Esophagus squamous epithelium (tissue), 5 donors: ENCODE data around the gene RUNDC3A. TPM values are rescaled to one million over a fixed set of nuclear protein-coding genes. Genes with fewer than 3 reads are reported as not detected.

Source experiments
- DNase-seq: peaks from one replicate; lab custom pipeline; 2025; lab: John Stamatoyannopoulos, UW
- H3K27ac ChIP-seq, 4 donors: fragments of 200-600 bp; sonication (generic); one replicate each; pipeline ENCODE4 v1.5.1; 2016 to 2019; ENCODE audit warnings: mild to moderate bottlenecking in 1 of 4
- H3K27me3 ChIP-seq, 4 donors: fragments of 200-600 bp; sonication (generic); 1 replicate in 3 of 4; 2 replicates in 1 of 4; pipeline versions ENCODE4 v1.5.1 to v1.6.0; 2017 to 2021; ENCODE audit warnings: antibody characterized with exemption in 1 of 4
- H3K36me3 ChIP-seq, 3 donors: fragments of 200-600 bp; sonication (generic); one replicate each; pipeline ENCODE4 v1.5.1; 2016 to 2019
- H3K4me1 ChIP-seq, 3 donors: fragments of 200-600 bp; sonication (generic); one replicate each; pipeline ENCODE4 v1.5.1; 2017 to 2019
- H3K4me3 ChIP-seq, 4 donors: fragments of 200-600 bp; sonication (generic); 1 replicate in 3 of 4; 2 replicates in 1 of 4; pipeline ENCODE4 v1.5.1; 2016 to 2019; ENCODE audit warnings: mild to moderate bottlenecking in 2 of 4, moderate library complexity in 1 of 4
- H3K9me3 ChIP-seq, 3 donors: fragments of 200-600 bp; sonication (generic); one replicate each; pipeline ENCODE4 v1.5.1; 2016 to 2019
- POLR2A ChIP-seq, 4 donors: fragments of 450-650 bp; IDR thresholded peaks; one replicate each; pipeline ENCODE4 v1.6.1; 2017; ENCODE audit warnings: antibody characterized with exemption in 4 of 4, mild to moderate bottlenecking in 4 of 4, moderate library complexity in 3 of 4
- WGBS, 2 donors: methylation state at CpG; one replicate each; pipeline ENCODE4 v1.1.5; 2018; 5-methylcytosine and 5-hydroxymethylcytosine counted together
- intact Hi-C: fragments of 100-400 bp; cut with DNase I; formaldehyde crosslinking; loops from one replicate; pipeline ENCODE4 v1.15.0; 2022
- total RNA-seq, 4 donors: library from RNA; depleted of rRNA; stranded (reverse); fragments of >200 nt; gene quantifications; one replicate each; pipeline ENCODE4 v1.1.0, GENCODE V29; 2016
- TF ChIP-seq, protein P1 (sequence below), 6 experiments: fragments of 450-650 bp in 4 of 6; fragments of 200-600 bp in 2 of 6; sonication (generic) in 2 of 6; IDR thresholded peaks; one replicate each; pipeline ENCODE4 v1.5.1; 2016 to 2019; ENCODE audit warnings: antibody characterized with exemption in 6 of 6, mild to moderate bottlenecking in 4 of 6, moderate library complexity in 4 of 6
- donor health status: DM: yes; HTN: yes; CAD: no.

The RUNDC3A gene
- total RNA-seq, 4 donors from 2014 or later: 0.23 to 1.1 (median 0.81) TPM

DNA sequence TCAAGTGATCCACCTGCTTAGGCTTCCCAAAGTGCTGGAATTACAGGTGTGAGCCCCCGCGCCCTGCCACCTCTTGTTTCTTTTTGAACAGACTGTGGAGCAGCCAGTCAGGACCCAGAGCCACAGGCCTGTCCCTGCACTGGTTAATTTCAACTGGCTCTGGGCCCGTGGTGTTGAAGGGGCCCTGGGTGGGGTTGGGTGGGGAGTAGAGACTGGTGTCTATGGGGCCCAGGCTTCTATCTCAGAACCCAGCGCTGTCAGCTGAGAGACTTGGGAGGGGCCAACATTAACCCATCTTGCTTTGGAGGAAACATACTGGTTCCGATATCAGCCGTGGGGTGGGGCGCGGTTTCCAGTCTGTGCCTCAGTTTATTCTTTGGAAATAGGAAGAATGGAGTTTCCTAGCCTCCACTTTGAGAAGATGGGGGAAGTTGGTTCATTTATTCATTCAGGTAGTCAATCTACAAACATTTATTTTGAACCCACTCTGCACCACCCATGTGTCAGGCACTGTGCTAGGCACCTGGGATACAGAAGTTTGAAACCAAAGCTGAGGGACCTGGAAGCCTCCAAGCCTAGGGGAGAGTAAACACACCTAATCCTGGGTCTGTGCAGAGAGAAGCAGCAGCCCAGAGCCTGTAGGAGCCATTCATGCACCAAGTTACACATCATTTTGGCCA lies 24.9 kb upstream of the RUNDC3A start:
- Histone ChIP-seq H3K27ac (no peak overlapping the region), H3K27me3 (no peaks in the 10 kb centered on the region), H3K4me1 (peaks cover 6 to 17% (median 14%) of the 10 kb centered on the region in 3 donors), H3K36me3 (no peaks in the 10 kb centered on the region), H3K4me3 (no peak overlapping the region), H3K9me3 (no peaks in the 10 kb centered on the region)
- intact Hi-C loops: no loop called here
- no peak for DNase-seq
- WGBS, 2 donors: 90 to 100% methylated on average over 4 to 5 of the region's 8 CpGs
- TF ChIP-seq, protein P1, sequence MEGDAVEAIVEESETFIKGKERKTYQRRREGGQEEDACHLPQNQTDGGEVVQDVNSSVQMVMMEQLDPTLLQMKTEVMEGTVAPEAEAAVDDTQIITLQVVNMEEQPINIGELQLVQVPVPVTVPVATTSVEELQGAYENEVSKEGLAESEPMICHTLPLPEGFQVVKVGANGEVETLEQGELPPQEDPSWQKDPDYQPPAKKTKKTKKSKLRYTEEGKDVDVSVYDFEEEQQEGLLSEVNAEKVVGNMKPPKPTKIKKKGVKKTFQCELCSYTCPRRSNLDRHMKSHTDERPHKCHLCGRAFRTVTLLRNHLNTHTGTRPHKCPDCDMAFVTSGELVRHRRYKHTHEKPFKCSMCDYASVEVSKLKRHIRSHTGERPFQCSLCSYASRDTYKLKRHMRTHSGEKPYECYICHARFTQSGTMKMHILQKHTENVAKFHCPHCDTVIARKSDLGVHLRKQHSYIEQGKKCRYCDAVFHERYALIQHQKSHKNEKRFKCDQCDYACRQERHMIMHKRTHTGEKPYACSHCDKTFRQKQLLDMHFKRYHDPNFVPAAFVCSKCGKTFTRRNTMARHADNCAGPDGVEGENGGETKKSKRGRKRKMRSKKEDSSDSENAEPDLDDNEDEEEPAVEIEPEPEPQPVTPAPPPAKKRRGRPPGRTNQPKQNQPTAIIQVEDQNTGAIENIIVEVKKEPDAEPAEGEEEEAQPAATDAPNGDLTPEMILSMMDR (IDR thresholded peaks at IDR 0.05): no peak
- TF ChIP-seq POLR2A (IDR thresholded peaks at IDR 0.05): no peak

DNA sequence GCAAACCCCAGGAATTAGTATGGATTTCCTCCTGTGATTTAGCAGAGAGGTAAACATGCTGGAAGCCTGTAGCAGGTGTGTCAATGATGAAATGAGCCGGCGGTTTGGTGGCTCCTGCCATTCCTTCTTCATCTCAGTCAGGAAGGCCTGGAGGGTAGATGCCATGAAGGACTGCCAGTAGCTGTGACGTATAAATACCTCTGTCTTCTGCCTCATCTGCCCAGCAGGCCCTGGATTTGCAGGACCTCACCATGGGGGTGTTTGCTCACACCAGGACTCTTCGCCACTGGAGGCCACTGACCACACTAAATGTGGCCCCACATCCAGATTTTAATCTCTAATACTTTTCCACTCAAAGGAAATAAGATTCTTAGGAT lies 24.4 kb upstream of the RUNDC3A start:
- 71 to 86% methylated on average over 4 of the region's 4 CpGs for WGBS, 2 donors
- no peak for TF ChIP-seq POLR2A (IDR thresholded peaks at IDR 0.05)
- TF ChIP-seq, protein P1 (IDR thresholded peaks at IDR 0.05): no peak
- no peak overlapping the region for H3K27ac ChIP-seq
- no peak for DNase-seq
- no peak overlapping the region for H3K4me3 ChIP-seq
- peaks cover 6 to 17% (median 14%) of the 10 kb centered on the region in 3 donors for H3K4me1 ChIP-seq
- intact Hi-C loops: no loop called here
- no peaks in the 10 kb centered on the region for H3K9me3 ChIP-seq
- no peaks in the 10 kb centered on the region for H3K36me3 ChIP-seq
- no peaks in the 10 kb centered on the region for H3K27me3 ChIP-seq

DNA sequence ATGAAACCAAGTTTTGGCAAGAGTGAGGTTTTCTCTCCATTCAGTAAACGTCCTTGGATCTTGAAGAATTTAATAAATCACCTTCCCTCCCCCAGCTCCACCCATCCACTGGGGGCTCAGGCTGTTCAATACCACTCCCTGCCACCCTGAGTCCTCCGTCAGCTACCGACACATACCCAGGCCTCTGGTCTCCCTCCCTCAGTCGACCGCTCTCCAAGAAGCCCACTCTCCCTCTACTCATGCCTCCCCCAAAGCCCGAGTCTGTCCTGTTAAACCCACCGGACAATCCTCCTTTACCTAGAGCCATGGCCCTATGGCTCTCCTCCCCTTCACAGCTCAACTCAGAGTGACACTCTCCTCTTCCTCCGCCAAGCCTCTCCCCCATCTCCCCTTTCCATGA lies 20.8 kb upstream of the RUNDC3A start:
- Histone ChIP-seq H3K27ac (no peak overlapping the region), H3K4me1 (no peaks in the 10 kb centered on the region), H3K36me3 (no peaks in the 10 kb centered on the region), H3K27me3 (no peaks in the 10 kb centered on the region), H3K4me3 (no peak overlapping the region), H3K9me3 (no peaks in the 10 kb centered on the region)
- intact Hi-C loops: no loop called here
- DNase-seq: no peak
- WGBS, 2 donors: 72 to 73% methylated on average over 8 of the region's 8 CpGs
- no peak for TF ChIP-seq POLR2A (IDR thresholded peaks at IDR 0.05)
- TF ChIP-seq, protein P1 (IDR thresholded peaks at IDR 0.05): no peak

DNA sequence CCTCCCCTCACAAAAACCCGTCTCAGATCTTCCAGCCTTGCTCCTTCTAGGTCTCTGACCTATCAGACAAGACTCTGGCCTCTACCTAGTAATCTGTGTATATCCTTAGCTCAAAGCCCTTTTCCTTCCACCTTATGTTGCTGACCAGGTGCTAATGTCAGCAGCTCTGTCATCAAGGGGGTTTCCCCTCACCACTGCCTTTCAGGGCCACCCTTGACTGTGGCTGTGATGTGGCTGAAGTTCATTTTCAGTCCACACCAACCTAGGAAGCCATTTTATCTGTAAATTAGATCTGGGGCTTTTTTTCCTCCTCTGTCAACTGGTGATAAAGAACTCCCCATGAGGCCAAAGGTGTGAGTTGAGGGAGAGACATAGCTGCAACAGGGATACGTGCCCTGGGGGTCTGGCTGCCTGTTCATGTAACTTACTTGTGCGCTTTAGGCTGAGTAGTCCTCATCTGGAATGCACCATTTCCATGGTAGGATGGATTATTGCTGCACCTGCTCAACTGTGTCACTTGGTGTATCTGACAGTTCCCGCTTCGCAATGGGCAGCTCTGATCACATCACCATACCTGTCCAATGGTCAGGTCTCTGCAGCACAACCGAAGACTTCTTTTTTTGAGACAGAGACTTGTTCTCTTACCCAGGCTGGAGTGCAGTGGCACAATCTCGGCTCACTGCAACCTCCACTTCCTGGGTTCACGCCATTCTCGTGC lies 14.7 kb upstream of the RUNDC3A start:
- no peak for DNase-seq
- intact Hi-C loops: no loop called here
- WGBS, 2 donors: 86 to 91% methylated on average over 8 to 9 of the region's 9 CpGs

More for the DNA sequence above, 14.7 kb upstream of the RUNDC3A start:
- no peaks in the 10 kb centered on the region for H3K9me3 ChIP-seq
- H3K4me1 ChIP-seq: no peaks in the 10 kb centered on the region
- no peak overlapping the region for H3K4me3 ChIP-seq
- H3K36me3 ChIP-seq: no peaks in the 10 kb centered on the region
- TF ChIP-seq POLR2A (IDR thresholded peaks at IDR 0.05): no peak
- TF ChIP-seq, protein P1 (IDR thresholded peaks at IDR 0.05): no peak
- H3K27ac ChIP-seq: no peak overlapping the region
- peaks cover 0 to 13% (median 0%) of the 10 kb centered on the region in 4 donors for H3K27me3 ChIP-seq
